ENCODE data around the gene FOXO3. TPM values are rescaled to one million over a fixed set of nuclear protein-coding genes. Genes with fewer than 3 reads are reported as not detected.
A peak's percentile ranks its signal among the peaks of the same experiment; 100 is the strongest.

Gene FOXO3
- total and polyA plus RNA-seq, 2 donors (not counting 1 experiment from before 2014, with no cell fraction given) = 49.5 to 63.9 TPM

GRCh38 chr6:108587258-108588059 lies 26.7 kb downstream of the FOXO3 start:
- DNase-seq (ENCODE audit: low read depth in 2 of 2) = peak; percentile 82 to 86
- no peaks in the 10 kb centered on the region for H3K27me3 ChIP-seq (ENCODE audit: control insufficient read depth, insufficient read depth, low read length)
- peaks cover 4% of the 10 kb centered on the region for H4K20me1 ChIP-seq (ENCODE audit: control insufficient read depth, extremely low read depth, insufficient read depth, low read length)
- H3K27ac ChIP-seq (ENCODE audit: insufficient read depth, low read length) = peak overlapping the region; percentile 31
- no peaks in the 10 kb centered on the region for H3K36me3 ChIP-seq (ENCODE audit: control insufficient read depth, insufficient read depth, low read length)
- H2AFZ ChIP-seq (ENCODE audit: low read length) = no peak overlapping the region
- peak overlapping the region in 1 of 4 experiments; percentile 31 for H3K4me3 ChIP-seq (replicated peaks in 1 of 4; ENCODE audit: control extremely low read depth in 1 of 4, insufficient read depth in 1 of 4, low read depth in 3 of 4, low read length in 4 of 4)
- H3K4me2 ChIP-seq (ENCODE audit: extremely low read depth, insufficient read depth, low read length) = peak overlapping the region; percentile 61
- H3K4me1 ChIP-seq (ENCODE audit: control insufficient read depth, extremely low read depth, insufficient read depth, low read length) = peaks cover 62% of the 10 kb centered on the region
- no peaks in the 10 kb centered on the region for H3K9me3 ChIP-seq (ENCODE audit: control insufficient read depth, insufficient read depth, low read depth, low read length)
- H3K9ac ChIP-seq (ENCODE audit: insufficient read depth, low read length) = no peak overlapping the region
- TF ChIP-seq CTCF (conservative IDR thresholded peaks at IDR 0.05 in 1 of 2, IDR thresholded peaks at IDR 0.05 in 1 of 2; ENCODE audit: low read depth in 1 of 2, low read length in 2 of 2) = no peak
- no peak for TF ChIP-seq EZH2 (IDR thresholded peaks at IDR 0.05; ENCODE audit: low read length, missing control alignments)
- peaks cover 88% of the 10 kb centered on the region for H3K79me2 ChIP-seq (ENCODE audit: control insufficient read depth, insufficient read depth, low read length)

GRCh38 chr6:108588586-108588985 lies 27.9 kb downstream of the FOXO3 start:
- no peak for TF ChIP-seq CTCF (conservative IDR thresholded peaks at IDR 0.05 in 1 of 2, IDR thresholded peaks at IDR 0.05 in 1 of 2; ENCODE audit: low read depth in 1 of 2, low read length in 2 of 2)
- TF ChIP-seq EZH2 (IDR thresholded peaks at IDR 0.05; ENCODE audit: low read length, missing control alignments) = no peak
- Histone ChIP-seq H3K9ac (ENCODE audit: insufficient read depth, low read length) (no peak overlapping the region), H3K4me1 (ENCODE audit: control insufficient read depth, extremely low read depth, insufficient read depth, low read length) (peaks cover 63% of the 10 kb centered on the region), H3K36me3 (ENCODE audit: control insufficient read depth, insufficient read depth, low read length) (no peaks in the 10 kb centered on the region), H3K9me3 (ENCODE audit: control insufficient read depth, insufficient read depth, low read depth, low read length) (no peaks in the 10 kb centered on the region), H3K27me3 (ENCODE audit: control insufficient read depth, insufficient read depth, low read length) (no peaks in the 10 kb centered on the region), H3K79me2 (ENCODE audit: control insufficient read depth, insufficient read depth, low read length) (peaks cover 88% of the 10 kb centered on the region), H3K4me3 (replicated peaks in 1 of 4; ENCODE audit: control extremely low read depth in 1 of 4, insufficient read depth in 1 of 4, low read depth in 3 of 4, low read length in 4 of 4) (no peak overlapping the region), H3K4me2 (ENCODE audit: extremely low read depth, insufficient read depth, low read length) (peak overlapping the region; percentile 39), H4K20me1 (ENCODE audit: control insufficient read depth, extremely low read depth, insufficient read depth, low read length) (peaks cover 4% of the 10 kb centered on the region), H2AFZ (ENCODE audit: low read length) (no peak overlapping the region), H3K27ac (ENCODE audit: insufficient read depth, low read length) (peak overlapping the region; percentile 40)
- DNase-seq (ENCODE audit: low read depth in 2 of 2) = peak; percentile 61 to 76

- H4K20me1 ChIP-seq (ENCODE audit: control insufficient read depth, extremely low read depth, insufficient read depth, low read length) = peaks cover 4% of the 10 kb centered on the region
- H3K9me3 ChIP-seq (ENCODE audit: control insufficient read depth, insufficient read depth, low read depth, low read length) = no peaks in the 10 kb centered on the region
- peak overlapping the region; percentile 40 for H3K27ac ChIP-seq (ENCODE audit: insufficient read depth, low read length)
- no peaks in the 10 kb centered on the region for H3K27me3 ChIP-seq (ENCODE audit: control insufficient read depth, insufficient read depth, low read length)
- TF ChIP-seq EZH2 (IDR thresholded peaks at IDR 0.05; ENCODE audit: low read length, missing control alignments) (no peak), CTCF (conservative IDR thresholded peaks at IDR 0.05 in 1 of 2, IDR thresholded peaks at IDR 0.05 in 1 of 2; ENCODE audit: low read depth in 1 of 2, low read length in 2 of 2) (no peak)
- peak overlapping the region; percentile 71 for H3K4me2 ChIP-seq (ENCODE audit: extremely low read depth, insufficient read depth, low read length)
- H3K4me1 ChIP-seq (ENCODE audit: control insufficient read depth, extremely low read depth, insufficient read depth, low read length) = peaks cover 60% of the 10 kb centered on the region
- H3K9ac ChIP-seq (ENCODE audit: insufficient read depth, low read length) = no peak overlapping the region
- peak overlapping the region in 2 of 4 experiments; percentile 8 to 23 for H3K4me3 ChIP-seq (replicated peaks in 1 of 4; ENCODE audit: control extremely low read depth in 1 of 4, insufficient read depth in 1 of 4, low read depth in 3 of 4, low read length in 4 of 4)
- peaks cover 88% of the 10 kb centered on the region for H3K79me2 ChIP-seq (ENCODE audit: control insufficient read depth, insufficient read depth, low read length)
- DNase-seq (ENCODE audit: low read depth in 2 of 2) = peak; percentile 70 to 82
- no peaks in the 10 kb centered on the region for H3K36me3 ChIP-seq (ENCODE audit: control insufficient read depth, insufficient read depth, low read length)
- H2AFZ ChIP-seq (ENCODE audit: low read length) = no peak overlapping the region
These were observed 28.6 kb downstream of the FOXO3 start for GRCh38 chr6:108589244-108589791.
